Measurements from ENCODE around the gene TOLLIP. TPM values are rescaled to one million over a fixed set of nuclear protein-coding genes. Genes with fewer than 3 reads are reported as not detected.

The TOLLIP gene
- total and polyA plus RNA-seq, 2 of the 8 experiments (the other 6 are each of a cell fraction or from before 2014, with no cell fraction given) = 23.7 to 34.7 TPM

DNA sequence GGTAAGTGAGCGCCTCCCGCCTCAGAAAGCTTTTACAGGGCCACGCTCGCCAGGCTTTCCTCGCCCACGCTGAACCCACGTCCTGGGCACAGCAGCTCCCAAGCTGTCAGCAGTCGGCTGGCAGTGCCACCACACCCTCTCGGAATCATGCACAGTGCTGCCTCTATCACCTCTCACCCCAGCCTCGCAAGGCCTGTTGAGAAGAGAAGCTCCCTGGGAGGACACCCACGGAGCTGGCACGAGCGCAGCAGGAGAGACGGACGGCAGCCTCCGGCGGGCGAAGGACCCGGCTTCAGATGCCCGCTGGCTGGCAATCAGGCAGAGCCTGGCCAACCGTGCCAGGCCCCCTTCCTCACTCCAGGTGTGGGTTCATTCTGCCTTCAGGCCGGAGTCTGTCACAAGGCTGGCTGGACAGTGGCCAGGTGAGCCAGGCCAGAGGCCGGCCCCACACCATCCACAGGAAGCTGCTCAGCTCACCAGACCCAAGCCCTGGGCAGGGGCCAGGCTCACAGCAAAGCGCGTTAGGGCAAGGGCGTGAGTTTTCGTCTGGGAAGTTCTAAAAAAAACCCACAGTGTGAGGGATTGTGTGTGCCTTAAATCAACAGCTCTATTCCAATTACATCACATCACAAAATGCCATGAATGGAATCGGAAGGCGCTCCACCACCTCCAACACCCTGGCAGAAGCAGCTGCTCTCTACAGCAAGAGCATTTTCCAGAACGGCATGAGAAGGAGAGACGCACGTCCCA lies 33.2 kb downstream of the TOLLIP start (continued):
- TF ChIP-seq, protein P1, sequence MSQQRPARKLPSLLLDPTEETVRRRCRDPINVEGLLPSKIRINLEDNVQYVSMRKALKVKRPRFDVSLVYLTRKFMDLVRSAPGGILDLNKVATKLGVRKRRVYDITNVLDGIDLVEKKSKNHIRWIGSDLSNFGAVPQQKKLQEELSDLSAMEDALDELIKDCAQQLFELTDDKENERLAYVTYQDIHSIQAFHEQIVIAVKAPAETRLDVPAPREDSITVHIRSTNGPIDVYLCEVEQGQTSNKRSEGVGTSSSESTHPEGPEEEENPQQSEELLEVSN (IDR thresholded peaks at IDR 0.05) = no peak
